CD4-positive, alpha-beta T cell treated with Interleukin-1 beta for 1 hour (primary cell): ENCODE data around the gene PDE8A.

Experiments
- DNase-seq, 2 donors: peaks; one replicate each; pipeline ENCODE4 v3.0.0-alpha.2; 2020 to 2022

Gene PDE8A

GRCh38 chr15:84981711-84982300, at the start of gene PDE8A:
Gene PDE8A (plus strand): TSS chr15:84981856. CDS start chr15:84982163, 307 bp downstream.
- peak; percentile 55 to 66 for DNase-seq

- DNase-seq, result no peak
These were observed 46.5 kb upstream of the PDE8A start for GRCh38 chr15:84934942-84935729.

GRCh38 chr15:84937144-84937543, 44.5 kb upstream of the PDE8A start:
- no peak for DNase-seq

- DNase-seq, result no peak
These were observed 42.9 kb upstream of the PDE8A start for GRCh38 chr15:84938726-84939125.

- no peak for DNase-seq
These were observed 41.3 kb upstream of the PDE8A start for GRCh38 chr15:84940399-84940798.

GRCh38 chr15:84942456-84942855, 39.2 kb upstream of the PDE8A start:
- DNase-seq, result no peak

GRCh38 chr15:84944311-84944710, 37.3 kb upstream of the PDE8A start:
- DNase-seq, result no peak

GRCh38 chr15:84944861-84945260, 36.8 kb upstream of the PDE8A start:
- DNase-seq, result no peak

GRCh38 chr15:84946772-84947489, 34.7 kb upstream of the PDE8A start:
- no peak for DNase-seq

- DNase-seq, result no peak
These were observed 33.5 kb upstream of the PDE8A start for GRCh38 chr15:84947947-84948830.

- no peak for DNase-seq
These were observed 32.6 kb upstream of the PDE8A start for GRCh38 chr15:84949043-84949442.

- no peak for DNase-seq
These were observed 31.6 kb upstream of the PDE8A start for GRCh38 chr15:84949845-84950569.

GRCh38 chr15:84950570-84951111, 31.0 kb upstream of the PDE8A start:
- no peak for DNase-seq

- no peak for DNase-seq
These were observed 29.9 kb upstream of the PDE8A start for GRCh38 chr15:84951736-84952135.

- DNase-seq, result no peak
These were observed 28.5 kb upstream of the PDE8A start for GRCh38 chr15:84953136-84953535.

- no peak for DNase-seq
These were observed 27.9 kb upstream of the PDE8A start for GRCh38 chr15:84953726-84954125.

GRCh38 chr15:84955089-84955848, 26.4 kb upstream of the PDE8A start:
- peak; percentile 46 for DNase-seq

- DNase-seq, result no peak
These were observed 25.5 kb upstream of the PDE8A start for GRCh38 chr15:84956199-84956598.

- no peak for DNase-seq
These were observed 21.1 kb upstream of the PDE8A start for GRCh38 chr15:84960391-84961113.

GRCh38 chr15:84961114-84961452, 20.6 kb upstream of the PDE8A start:
- DNase-seq, result no peak

- DNase-seq, result no peak
These were observed 19.9 kb upstream of the PDE8A start for GRCh38 chr15:84961707-84962106.
